Left renal cortex interstitium (tissue), 4 donors: ENCODE data around the gene PCDH9. TPM values are rescaled to one million over a fixed set of nuclear protein-coding genes. Genes with fewer than 3 reads are reported as not detected.
"Not testable (repeated sequence)": the region's sequence is repeated elsewhere in the genome, so short reads cannot be mapped to it uniquely, and the experiment has no call there.

ENCODE experiments used
- DNase-seq, 4 donors: peaks; one replicate each; pipeline ENCODE4 v3.0.0-alpha.2; 2013; ENCODE audit warnings: low read depth in 4 of 4, low spot score in 2 of 4, missing footprints in 1 of 4
- polyA plus RNA-seq, 4 donors: library from polyadenylated mRNA; unstranded; fragments of 120-200 nt; gene quantifications; one replicate each; pipeline ENCODE4 v1.2.1, GENCODE V29; 2013; ENCODE audit not compliant: insufficient read length in 4 of 4

PCDH9 gene
- polyA plus RNA-seq, 4 donors = 12.9 to 16.1 (median 13.7) TPM

DNA sequence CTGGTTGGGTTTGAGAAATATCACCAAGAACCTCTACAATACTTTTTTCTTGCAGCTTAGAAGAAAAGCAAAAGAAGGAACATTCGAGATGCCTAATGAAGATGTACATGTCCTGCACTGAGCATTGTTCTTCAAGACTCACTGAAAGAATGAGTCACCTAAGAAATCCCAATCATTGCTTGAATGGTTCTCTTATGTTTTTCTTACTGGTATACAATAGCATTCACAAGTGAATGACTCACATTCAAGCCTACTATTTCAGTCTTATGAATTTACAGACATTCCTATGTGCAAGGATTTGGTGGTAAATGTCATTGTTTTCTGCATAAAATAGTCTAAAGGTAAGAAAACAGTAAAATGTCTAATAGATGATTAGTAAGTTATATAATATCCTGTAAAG is 594.6 kb downstream of the PCDH9 start:
- no peak for DNase-seq

DNA sequence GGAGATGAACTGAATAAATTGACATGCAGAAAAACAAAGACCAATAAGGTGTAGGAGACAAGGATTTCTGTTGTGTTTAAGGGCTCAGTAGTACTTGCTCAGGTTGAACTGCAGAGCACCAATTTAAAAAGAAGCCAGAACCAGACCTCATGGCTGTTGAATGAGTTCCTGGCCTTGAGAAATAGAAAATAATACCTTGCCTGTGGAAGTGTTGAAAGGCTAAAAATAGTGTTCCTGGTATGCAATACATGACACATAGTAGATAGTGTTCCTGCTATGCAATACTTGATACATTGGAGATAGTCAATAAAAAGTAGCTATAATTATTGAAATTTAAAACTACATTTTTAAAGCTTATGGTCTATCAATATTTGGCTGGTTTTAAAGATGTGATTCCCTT is 595.8 kb downstream of the PCDH9 start:
- DNase-seq = no peak

DNA sequence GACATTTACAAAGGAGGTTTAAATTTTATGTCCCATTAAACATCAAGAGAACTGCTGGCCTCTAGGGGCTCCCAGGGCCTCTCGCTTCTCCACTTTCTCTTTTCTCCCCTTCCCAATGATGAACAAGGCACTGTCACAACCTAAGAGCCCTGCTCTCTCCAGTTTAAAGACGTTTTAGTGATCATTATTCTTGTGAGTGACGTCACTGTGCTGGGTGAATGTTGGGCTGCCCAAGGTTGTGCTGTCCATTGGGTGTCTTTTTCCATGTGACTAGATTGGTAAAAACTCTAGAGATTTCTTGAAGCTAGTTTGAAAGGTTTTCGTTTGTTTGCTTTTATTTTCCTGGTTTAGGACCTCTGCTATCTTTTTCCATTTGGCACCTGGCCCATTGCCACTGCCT is 602.6 kb downstream of the PCDH9 start:
- DNase-seq = no peak

DNA sequence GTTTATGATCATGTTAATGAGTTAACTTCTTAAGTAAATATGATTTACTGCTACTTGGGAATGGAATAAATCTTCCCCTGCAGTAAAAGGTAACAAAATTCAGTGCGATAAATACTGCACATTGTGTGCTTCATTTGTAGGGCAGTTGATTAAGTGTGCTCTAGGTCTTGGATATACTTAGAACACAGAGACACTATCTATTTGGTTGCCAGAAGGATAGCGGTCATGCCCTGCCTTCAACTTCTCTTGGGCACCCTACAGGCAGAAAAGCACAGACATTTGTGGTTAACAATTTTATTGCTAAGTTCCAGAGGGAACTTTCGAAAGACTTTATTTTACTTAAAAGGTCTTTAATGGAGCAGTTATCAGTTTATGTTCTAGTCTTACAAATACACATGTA is 605.8 kb downstream of the PCDH9 start:
- no peak for DNase-seq

DNA sequence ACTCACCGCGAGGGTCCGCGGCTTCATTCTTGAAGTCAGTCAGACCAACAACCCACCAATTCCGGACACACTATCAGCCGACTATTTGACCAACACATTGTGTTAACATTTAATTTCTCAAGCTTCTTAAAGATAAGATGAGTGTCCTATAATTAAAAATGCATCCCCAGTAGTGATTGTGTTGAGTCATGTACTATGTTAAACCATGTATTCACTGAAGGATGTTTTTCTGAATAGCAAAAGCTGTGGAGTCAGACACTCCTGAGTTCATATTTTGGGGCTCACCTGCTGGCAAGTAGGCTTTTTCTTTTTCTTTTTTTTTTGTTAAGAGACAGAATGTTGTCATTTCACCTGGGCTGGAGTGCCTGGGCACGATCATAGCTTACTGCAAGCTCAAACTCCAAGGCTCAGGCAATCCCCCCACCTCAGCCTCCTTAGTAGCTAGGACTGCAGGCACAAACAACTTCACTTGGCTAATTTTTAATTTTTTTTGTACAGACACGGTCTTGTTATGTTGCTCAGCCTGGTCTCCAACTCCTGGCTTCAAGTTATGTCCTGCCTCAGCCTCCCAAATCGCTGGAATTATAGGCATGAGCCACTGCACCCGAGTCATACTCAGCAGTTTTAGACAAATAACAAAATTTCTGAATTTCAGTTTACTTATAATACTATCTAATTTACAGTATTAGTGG is 606.9 kb downstream of the PCDH9 start:
- no peak for DNase-seq

DNA sequence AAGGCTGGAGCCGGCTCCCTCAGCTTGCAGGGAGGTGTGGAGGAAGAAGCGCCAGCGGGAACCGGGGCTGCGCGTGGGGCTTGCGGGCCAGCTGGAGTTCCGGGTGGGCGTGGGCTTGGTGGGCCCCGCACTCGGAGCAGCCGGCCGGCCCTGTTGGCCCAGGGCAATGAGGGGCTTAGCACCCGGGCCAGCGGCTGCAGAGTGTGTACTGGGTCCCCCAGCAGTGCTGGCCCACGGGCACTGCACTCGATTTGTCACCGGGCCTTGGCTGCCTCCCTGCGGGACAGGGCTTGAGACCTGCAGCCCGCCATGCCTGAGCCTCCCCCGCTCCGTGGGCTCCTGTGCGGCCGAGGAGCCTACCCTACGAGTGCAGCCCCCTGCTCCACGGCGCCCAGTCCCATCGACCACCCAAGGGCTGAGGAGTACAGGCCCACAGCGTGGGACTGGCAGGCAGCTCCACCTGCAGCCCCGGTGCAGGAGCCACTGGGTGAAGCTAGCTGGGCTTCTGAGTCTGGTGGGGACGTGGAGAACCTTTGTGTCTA is 608.2 kb downstream of the PCDH9 start:
- DNase-seq = not testable (repeated sequence)

DNA sequence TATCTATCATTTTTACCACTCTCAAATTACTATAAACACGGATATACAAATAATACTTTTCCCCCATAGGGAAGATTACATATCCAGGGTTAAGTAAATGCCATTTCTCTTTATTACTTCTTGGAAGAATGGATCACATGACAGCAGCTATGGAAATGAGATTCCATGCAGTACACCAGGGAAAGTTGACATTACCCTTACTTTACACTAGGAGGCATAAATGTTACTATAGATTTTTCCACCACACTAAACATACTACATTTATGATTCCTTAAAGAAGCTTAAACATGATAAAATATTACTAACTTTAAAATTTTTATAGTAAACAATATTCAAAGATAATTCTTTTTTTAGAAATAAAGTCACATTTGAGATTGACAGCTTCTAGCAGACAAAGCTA is 611.4 kb downstream of the PCDH9 start:
- no peak for DNase-seq

DNA sequence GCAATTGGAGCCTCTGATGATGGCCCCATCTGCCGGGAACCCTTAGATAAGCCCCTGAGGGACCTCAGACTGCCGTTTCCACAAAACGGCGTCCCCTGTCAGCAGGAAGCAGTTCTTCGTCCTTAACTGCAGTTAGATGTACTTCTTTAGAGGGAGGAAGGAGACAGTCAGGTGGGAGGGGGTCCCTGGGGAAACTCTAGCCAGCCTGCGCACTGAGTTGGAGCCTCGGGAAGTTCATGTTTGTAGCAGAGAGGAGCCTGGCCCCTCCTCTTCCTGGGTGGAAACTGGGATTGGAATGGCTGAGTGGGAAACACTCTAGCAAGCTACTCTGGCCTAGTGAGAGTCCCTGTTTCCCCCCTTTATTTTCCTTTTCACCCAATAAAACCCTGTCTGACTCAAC is 612.4 kb downstream of the PCDH9 start:
- DNase-seq = no peak

DNA sequence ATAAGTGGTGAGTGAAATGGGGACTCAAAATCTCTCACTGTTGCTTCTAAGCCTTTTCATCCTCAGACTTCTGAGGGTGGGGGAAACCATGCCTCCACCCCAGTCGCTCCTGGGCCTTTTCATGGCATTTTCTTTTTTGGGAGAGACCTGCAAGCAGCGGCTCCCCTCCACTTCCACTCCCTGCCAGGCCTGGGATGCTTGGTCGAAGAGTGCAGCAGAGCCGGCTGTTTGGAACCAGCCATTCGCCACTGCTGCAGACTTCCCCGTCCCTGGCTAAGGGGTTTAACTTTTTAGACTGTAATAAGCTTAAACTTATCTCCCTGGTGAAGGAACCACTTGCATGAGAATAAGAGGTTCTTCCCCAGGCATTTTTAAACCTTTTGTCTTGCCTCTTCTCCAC is 617.2 kb downstream of the PCDH9 start:
- DNase-seq = no peak

DNA sequence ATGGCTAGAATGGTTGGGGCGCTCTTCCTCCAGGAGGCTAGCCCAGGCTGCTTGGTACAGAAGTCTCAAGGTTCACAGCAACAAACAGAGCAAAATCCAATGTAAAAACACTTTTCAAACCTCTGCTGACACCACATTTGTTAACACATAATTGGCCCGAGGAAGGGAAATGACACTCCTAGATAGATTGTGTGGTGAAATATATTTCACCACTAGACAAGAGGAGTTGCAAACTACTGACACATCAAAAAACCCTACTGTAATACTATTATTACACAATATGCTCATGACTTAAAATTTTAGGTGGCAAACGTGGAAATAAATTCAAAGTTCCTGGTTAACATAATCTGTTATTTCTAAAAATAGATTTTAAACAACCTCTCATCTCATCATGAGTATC is 643.6 kb downstream of the PCDH9 start:
- DNase-seq = no peak

DNA sequence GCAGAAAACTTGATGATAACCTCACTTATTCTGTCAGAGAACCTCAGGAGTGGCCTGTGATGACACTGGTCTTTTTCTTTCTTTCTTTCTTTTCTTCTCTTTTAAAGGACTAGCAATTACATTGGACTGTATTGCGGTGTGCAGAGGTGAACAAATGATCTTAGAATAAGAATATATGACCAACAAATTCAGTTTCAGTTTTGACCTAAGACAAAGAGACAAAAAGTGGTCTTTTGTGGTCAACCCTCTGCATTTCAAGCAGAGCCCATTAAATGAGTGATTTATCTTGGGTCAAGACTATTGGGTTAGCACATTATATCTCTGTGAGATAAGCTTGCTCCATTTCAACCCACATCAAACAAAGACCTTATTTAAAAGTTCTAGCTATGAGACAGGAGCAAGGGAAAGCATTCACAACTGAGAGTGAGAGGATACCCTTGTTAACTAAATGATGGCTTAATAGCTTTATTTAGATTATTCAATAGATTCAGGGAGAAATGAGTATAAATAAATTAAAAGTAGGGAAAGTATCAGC is 644.4 kb downstream of the PCDH9 start:
- DNase-seq = no peak

DNA sequence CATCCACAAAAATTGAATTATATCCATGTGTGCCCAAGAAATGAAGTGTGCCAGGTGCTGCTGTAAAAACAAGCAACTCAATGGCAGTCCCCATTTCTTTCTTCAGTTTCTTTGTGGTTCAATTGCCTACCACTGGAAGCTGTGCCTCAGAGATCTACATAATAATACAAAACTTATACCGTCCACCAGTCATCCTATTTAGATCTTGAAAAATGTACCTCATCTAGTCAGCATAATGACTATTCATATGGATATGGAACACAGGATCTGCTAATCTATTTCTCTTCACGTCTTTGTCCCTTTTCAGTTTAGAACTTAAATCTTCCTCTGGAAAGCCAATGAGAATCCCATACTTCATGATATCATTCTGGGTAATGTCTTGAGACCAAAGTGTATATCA is 648.5 kb downstream of the PCDH9 start:
- no peak for DNase-seq

DNA sequence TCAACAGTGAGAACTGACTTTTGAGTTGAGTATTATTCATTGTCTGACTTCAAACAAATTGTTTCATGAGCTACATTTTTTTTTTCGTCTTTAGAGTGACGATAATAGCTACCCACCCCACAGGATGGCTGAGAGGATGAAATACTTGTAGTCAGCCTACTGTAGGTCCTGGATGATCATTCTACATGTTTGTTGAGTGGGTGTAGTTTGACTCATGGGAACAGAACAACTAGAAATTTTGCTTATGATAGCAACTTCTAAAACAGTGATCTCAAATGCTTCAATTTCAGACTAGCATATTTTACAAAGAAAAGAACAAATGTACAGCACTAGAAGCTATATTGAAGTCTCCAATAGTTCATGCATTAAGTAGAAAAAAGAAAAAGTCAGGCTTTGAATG is 651.8 kb downstream of the PCDH9 start:
- DNase-seq = no peak

DNA sequence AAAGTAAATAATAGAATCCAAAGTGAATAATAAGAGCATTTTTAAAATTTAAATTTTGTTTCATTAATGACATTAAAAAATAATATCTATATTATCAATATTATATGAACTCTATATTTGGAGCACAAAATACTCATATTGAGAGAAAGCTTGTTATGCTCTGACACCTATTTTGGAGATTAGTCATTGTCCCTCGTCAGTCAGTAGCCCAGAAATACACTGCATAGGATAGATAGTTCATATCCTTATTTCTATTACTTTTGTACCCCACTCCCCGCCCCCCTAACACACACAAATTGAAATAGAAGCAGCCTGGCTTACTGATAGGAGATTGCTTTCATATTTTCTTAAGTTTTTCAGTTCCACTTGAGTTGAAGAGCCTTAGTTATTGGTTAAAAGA is 652.8 kb downstream of the PCDH9 start:
- DNase-seq = no peak

DNA sequence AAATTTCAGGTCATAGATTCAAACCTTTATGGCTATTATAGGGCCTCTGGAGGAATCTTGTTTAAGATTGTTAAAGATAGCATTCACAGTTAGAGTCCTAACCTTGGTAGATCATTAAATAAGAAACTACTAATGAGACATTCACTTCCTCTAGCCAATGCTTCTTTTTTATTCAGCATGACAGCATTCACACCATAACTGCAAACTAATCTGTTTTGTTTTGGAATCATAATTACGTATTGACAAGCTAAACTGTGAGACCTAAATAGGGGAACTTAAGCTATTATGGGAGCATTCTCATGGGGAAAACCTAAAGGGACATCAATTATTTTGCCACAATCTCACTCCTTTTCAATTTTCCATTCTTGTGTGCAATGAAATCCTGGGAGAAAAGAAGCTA is 653.8 kb downstream of the PCDH9 start:
- no peak for DNase-seq

DNA sequence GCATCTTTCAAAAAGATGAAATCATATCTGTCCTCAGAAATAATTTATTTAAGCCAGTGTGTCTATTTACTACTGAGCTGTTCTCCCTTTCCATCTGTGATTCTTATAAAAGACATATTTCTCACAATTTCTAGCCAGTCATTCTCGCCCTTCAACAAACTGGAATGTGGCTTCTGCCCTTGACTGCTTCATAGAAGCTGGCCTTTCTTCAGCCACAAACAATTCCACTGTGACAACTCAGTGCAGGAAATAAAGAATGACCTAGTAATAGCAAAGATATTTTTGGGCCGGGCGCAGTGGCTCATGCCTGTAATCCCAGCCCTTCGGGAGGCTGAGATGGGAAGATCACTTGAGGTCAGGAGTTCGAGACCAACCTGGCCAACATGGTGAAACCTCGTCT is 655.5 kb downstream of the PCDH9 start:
- DNase-seq = no peak

DNA sequence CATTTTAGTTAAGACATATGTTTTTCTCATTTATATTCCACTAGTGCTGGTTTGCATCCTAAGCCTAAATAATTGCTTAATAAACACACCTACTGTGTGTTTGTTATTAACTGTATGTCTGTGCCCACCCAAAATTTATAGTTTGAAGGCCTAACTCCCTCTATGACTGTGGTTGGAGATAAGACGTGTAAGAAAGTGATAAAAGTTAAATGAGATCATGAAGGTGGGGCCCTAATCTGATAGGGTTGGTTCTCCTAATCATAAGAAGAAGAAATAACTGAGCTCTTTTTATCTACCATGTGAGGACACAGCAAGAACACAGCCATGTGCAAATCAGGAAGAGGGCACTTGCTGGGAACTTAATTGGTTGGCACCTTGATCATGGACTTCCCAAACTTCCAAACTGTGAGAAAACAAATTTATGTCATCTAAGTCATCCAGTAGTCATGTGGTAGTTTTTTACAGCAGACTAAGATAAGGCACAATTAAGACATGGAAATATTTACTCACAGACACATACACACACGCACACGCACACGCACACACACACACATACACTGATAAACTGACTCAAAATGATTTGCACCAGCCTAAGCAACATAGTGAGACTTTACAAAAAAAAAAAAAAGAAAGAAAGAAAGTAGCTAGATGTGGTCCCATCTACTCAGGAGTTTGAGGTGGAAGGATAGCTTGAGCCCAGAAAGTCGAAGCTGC is 662.1 kb downstream of the PCDH9 start:
- no peak for DNase-seq

DNA sequence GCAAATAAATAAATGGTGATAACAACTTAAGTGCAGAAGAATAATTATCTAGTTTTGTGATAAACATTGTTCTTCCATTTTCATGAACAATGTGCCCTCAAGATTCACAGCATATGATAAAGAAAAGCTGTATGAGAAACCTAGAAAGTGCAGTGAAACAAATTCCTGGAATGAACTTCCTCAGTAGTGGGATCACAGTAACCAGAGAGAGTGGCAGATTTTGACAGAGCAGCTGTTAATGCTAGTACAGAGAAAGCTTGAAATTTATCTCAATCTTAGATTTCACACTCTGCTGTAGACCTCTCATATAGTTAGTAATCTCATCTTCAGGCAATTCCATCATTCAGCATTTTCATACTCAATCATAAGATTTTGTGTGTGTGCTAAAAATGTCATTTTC is 664.9 kb downstream of the PCDH9 start:
- no peak for DNase-seq

DNA sequence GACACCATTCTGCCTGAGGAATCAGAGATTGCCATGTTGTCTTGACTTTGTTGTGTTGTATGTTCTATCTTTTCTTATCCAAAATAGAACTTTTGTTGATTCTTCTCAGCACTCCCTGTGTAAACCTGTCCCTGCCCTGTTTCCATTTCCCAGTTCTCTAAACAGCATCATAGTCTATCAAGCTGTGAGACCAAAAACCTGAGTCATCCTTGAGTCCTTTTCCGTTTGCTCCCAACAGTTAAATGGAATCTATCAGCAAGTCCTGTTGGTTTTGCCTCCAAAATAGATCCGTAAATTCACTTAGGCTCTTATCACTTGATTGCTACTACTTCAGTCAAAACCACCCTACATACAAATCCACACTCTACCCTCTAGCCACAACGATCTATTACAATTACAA is 667.1 kb downstream of the PCDH9 start:
- DNase-seq = no peak

DNA sequence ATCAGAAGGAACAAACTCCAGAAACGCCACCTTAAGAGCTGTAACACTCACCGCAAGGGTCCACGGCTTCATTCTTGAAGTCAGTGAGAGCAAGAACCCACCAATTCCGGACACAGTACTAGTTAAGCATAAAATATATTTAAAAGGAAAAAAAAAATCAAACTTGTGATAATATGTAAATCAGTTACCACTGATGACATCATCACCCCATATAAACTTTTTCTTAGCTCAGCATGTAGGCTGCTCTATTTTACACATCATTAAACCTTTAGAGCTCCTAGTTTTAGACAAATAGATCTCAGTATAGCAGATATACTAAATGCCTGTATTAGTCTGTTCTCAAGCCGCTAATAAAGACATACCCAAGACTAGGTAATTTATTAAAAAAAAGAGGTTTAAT is 668.1 kb downstream of the PCDH9 start:
- DNase-seq = no peak

DNA sequence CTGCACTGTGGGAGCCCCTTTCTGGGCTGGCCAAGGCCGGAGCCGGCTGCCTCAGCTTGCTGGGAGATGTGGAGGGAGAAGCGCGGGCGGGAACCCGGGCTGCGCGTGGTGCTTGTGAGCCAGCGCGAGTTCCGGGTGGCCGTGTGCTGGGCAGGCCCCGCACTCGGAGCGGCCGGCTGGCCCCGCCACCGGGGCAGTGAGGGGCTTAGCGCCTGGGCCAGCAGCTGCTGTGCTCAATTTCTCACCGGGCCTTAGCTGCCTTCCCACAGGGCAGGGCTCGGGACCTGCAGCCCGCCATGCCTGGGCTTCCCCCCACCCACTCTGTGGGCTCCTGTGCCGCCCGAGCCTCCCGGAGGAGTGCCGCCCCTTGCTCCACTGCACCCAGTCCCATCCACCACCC is 669.1 kb downstream of the PCDH9 start:
- DNase-seq = no peak

DNA sequence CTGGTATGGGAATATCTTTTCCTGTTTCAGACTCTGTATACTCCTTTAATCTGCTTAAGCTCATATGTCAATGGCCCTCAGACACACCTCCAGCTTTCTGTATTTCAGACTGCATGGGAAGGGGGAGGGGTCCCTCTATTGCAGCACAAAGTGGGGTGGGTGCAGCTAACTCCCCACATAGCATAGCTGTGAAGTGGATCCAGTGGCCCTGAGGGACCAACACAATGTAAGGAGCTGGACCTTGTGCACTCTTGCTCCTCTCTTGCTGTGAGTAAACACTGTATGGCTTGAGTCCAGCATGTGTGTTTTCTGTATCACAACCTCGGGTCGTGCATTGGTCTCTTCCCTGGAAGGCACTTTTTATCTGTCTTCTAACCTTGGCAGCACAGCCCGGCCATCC is 669.9 kb downstream of the PCDH9 start:
- no peak for DNase-seq
